GM03348 (cell line): Measurements from ENCODE around the gene SOX5.
"Not testable (repeated sequence)": the region's sequence is repeated elsewhere in the genome, so short reads cannot be mapped to it uniquely, and the experiment has no call there.

ENCODE experiments used
- DNase-seq: peaks from one replicate; pipeline ENCODE4 v3.0.0; 2012; ENCODE audit warnings: low spot score

SOX5 gene

DNA sequence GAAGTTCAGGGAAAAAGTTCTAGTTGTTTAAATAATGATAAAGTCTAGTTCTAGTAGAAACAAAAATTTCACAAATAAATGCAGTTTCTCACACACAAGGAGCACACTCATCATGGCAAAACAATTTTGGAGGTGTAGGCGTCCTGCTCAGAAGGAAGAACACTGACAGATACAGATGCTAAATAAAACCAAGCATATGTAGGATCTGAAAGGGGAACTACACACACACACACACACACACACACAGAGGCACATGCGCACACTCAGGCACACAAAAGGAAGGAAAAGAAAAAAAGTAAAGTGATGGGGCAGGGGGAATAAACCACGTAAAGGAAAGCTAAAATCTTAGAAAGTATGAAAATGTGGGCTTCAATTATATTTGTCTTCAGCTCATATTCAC, 117.7 kb downstream of the SOX5 start:
- no peak for DNase-seq

DNA sequence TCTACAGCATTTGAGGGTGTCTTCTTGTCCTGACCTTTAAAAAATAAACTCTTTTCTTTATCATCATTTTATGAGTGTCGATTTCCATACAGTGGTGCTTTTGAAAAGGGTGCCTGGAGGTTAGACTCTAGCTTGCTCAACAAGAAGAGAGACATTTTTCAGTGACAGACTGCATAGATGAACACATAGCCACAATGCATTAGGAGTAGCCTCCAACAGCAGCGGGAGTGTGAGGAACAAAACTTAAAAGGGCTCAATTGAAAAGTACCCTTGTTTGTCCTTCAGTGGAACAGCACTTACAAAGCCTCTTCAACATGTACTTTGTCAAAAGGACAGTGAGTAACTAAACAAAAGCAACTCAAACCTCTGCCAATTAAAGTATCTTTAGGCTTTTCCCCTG, 119.3 kb downstream of the SOX5 start:
- no peak for DNase-seq

- DNase-seq, result no peak
Measured at GRCh38 chr12:23827353-23827752, 122.1 kb downstream of the SOX5 start.

- DNase-seq, result not testable (repeated sequence)
Measured at GRCh38 chr12:23825124-23825523, 124.3 kb downstream of the SOX5 start.

- no peak for DNase-seq
Measured at GRCh38 chr12:23824358-23824757, 125.1 kb downstream of the SOX5 start.

GRCh38 chr12:23822883-23823282, 126.6 kb downstream of the SOX5 start:
- not testable (repeated sequence) for DNase-seq

DNA sequence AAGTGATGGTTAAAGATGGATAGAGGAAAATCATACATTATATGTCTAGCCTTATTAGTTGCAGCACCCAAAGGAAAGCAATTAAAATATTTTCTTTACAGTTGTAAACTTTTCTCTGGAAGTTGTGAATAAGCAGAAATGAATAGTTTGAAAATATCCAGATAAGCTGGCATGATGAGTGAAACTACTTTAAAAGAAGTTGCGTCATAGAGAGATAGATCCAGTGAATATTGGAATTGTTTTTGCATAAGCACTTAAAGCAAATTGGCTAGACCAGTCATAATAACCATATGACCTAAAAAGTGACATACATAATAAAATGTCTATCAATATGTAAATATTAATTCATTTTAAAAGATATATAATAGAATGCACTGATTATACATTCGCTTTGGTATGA, 132.1 kb downstream of the SOX5 start:
- DNase-seq, result no peak

GRCh38 chr12:23816394-23816851, 133.0 kb downstream of the SOX5 start:
- no peak for DNase-seq

DNA sequence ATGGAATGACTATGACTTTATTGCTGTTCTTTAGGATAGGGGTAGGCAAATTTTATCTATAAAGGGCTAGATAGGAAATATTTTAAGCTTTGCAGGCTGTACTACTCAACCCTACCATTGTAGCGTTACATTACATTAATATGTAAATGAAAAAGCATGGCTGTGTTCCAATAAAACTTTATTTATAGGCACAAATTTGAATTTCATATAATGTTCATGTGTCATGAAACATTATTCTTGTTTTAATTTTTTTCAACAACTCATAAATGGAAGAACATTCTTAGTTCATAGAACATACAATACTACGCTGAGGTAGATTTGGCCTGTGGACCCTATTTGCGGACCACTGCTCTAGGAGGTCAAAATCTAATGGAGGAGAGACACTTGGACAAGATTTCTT, 133.7 kb downstream of the SOX5 start:
- no peak for DNase-seq

DNA sequence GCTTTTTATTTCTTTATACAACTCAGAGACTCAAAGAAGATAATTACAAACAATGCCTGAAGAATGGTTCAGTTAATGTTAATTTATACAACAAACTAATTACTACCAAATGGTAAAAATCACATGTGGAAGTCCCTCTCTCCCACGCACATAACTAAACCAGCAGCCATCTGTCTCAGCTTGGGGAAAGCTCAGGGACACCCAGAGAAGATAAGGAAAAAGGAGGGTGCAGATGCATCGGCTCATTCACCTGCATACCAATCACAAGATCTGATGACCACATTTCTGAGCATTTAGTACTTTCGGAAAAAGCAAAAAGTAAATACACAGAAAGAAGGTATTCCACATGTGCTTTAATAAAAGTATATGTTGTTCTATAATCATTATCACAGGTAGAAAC, 136.3 kb downstream of the SOX5 start:
- DNase-seq, result no peak

DNA sequence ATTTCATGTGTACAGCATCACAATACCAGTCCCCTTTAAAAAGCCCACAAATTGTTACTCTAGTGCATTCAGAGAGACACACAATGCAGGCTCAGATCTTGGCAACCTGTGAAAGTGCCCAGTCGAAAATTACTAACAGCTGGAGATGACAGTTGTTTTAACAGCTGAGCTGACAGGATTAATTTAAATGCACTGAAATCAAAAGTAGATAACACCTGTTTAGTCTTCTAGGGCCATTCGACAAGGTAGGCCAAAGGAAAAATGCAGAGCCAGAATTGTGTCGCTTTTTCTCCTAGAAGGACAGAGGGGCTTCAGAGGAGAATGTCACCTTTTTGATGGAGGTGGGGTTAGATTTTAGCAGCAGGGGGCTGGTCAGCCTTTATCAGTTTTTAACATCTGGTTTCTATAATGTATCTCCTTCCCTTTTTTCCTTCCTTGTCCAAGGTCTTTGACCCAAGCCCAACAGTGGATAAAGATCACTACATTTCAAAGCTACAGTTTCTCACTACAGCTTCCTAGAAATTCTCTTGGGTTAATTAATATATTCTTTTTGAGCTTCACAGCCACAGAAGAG, 139.1 kb downstream of the SOX5 start:
- DNase-seq, result no peak

- DNase-seq, result no peak
Measured at GRCh38 chr12:23803540-23803939, 145.9 kb downstream of the SOX5 start.

DNA sequence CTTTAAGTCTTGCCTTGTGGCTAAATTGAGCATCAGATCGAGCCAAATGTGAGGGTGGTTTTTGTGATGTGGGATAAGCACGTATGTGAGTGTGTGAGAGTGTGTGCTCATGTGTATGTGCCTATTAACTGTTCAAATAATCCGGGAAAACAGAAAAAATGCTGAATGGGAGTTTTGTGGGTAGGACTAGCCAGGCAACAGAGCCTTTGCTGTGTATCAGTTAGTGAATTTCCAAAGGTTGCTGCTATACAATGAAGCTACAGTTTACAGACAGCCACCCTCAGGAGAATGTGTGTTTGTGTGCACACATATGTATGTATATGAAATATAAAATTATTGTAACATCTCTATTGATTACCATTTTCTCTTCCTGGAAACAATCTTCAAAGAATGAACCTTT, 154.0 kb downstream of the SOX5 start:
- DNase-seq, result no peak

DNA sequence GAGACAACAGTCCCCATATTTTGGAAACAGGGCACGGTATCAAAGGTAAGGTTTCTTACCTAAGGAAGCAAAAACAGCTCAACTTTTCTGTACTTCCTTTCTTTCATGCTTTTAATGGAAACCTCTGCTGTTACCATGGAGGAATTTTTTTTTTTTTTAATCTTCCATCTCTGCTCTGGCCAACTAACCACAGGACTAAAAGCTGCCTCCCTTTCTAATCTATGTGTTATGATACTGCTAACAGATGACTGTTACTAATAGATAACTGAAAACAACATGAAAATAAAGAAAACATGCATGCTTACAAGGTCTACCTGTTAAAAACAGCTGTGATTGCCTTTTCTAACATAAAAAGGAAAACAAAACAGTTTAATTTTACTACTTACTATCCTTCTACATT, 168.4 kb downstream of the SOX5 start:
- DNase-seq, result no peak

DNA sequence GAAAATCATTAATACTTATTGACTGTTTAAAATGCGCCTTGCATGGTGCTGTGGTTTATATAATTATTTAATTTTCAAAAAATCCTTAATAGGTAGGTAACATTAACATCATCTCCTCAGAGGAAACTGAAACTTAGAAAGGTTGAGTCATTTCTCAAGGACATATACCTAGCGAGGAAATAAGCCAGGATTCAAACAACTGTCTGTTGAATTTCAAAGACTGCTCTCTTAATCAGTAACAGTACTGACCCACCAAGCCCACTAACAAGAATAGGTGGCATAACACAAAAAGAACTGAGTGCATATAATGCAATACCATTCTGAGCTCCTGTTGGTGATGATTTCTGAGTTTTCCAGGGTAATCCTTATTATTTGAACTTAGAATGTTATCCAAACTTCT, 174.3 kb downstream of the SOX5 start:
- no peak for DNase-seq

DNA sequence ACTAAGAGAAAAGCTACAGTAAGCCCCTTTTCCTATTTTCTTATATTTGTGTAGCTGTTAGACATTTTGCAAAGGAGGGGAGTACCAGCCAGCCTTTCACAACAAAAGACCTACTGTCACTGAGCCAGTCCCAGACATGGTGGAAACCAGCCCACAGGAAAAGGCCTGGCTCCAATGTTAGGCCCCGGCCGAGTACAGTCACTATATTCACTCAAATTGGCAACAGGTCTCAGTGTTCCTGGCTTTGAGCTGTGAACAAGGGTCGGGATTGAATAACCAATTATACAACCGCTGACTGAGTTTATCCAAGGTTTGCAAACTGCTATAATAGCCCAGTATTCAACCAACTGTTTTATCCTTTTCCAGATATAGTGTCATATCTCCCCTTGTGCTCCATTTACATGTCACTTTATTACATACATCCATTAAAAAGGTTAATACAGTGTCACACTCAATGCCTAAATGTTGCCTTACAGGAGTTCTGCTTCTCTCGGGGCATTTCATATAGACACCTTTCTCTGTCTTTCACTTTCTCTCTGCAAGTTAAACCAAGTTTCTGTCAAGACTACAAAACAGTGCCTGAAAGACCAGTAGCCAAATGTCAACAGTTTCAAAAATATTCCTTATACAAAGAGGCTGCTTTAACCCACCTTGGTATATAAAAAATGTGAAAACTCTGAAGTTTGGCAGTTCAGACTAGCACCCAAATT, 178.1 kb downstream of the SOX5 start:
- no peak for DNase-seq

DNA sequence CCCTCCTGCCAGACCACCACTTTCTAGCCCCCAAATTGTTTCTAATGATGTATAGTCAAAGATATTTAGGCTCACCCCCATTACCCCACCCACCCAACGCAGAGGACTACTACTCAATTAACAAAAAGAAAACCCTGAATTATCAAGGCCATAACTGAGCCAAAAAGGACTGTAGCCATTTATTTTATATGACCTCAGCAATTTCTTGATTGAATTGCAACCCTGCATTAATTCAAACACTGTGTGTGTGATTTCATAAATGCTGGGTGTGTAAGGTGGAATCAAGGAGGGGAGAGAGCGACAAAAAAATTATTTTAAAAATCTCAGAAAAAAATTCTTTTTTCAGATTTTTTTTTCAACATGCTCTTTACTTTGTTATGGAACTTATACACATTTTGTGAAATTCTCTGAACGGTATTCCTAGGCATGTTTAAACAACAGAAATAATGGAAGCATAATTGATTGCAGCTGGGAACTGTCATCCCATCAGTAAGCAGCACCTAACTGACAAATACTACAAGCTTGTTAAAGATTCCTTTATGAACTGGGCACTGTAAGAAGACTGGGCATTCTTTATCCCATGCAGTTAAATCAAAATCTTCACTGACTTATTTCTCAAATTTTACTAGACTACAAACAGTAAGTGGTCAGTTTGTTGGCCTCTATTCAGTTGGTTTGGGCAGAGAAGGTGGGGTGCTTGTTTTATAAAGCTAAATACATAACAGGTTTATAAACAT, 179.1 kb downstream of the SOX5 start:
- DNase-seq, result no peak

DNA sequence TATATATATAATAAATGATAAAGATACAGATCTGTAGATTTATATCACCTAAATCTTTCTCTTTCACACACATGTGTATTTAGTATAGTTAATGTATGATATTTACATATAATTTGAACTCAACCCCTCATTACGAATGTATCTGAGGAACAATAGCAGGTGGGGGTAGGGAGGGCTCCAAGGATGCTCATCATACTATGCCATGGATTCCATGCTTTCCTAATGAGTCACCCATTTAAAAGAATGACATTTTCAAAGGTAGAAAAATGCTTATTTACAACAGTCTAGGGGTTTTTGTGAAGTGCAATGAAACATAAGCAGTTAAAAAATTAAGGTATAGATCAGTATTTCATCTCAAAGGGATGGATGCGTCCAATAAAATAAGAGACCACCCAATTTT, 181.6 kb downstream of the SOX5 start:
- DNase-seq, result no peak

DNA sequence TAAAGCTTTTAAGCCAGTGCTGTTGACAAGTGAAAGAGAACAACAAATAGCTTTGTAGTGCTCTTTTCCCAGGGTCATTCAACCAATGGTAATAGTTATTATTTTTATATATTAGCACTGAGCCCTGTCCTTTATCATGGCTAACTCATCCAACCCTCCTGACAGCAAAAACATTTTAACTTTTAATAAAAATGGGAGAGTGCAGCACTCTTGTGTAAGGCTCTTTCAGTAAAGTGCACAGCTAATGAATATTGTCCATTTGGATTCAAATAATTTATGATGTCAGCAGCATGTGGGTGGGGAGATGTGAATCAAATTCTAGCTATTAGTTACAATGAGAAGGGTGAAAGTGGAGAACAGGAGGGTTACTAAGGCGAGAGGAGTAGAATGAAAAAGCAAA, 185.7 kb downstream of the SOX5 start:
- DNase-seq, result no peak

GRCh38 chr12:23760495-23760894, 189.0 kb downstream of the SOX5 start:
- no peak for DNase-seq

- no peak for DNase-seq
Measured at GRCh38 chr12:23758608-23759007, 190.9 kb downstream of the SOX5 start.

DNA sequence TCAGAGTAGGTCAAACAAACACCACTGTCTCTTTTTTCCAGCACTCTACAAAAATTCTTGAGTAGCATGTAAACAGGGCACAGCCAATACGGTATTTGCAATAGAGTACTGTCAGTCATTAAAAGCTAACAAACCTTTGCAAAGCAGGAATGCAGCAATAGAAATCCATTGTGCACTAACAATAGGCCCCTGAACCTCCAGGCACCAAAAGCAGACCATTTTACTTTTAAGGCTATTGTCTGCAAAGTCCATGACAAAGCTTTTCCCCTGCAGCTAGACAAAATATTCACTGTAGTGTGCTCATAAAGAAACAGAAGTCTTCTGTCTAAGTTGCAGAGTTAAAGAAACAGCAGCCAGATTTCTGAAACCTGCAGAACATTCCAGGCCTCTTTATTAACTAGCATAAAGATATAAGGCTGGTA, 191.9 kb downstream of the SOX5 start:
- no peak for DNase-seq

GRCh38 chr12:23756416-23756815, 193.1 kb downstream of the SOX5 start:
- no peak for DNase-seq
